Glutamatergic neuron (in vitro differentiated cells): Measurements from ENCODE around the gene FPGT. TPM values are rescaled to one million over a fixed set of nuclear protein-coding genes. Genes with fewer than 3 reads are reported as not detected.

Source experiments
- DNase-seq: peaks from one replicate; pipeline ENCODE4 v3.0.0; 2022
- H3K27ac Mint-ChIP-seq: one replicate; pipeline ENCODE4 v1.8.0; 2020; ENCODE audit warnings: mild to moderate bottlenecking, mixed read lengths, inconsistent platforms; ENCODE audit not compliant: unreplicated experiment
- H3K27me3 Mint-ChIP-seq: one replicate; pipeline ENCODE4 v1.8.0; 2020; ENCODE audit warnings: mild to moderate bottlenecking, moderate library complexity, mixed read lengths, inconsistent platforms; ENCODE audit not compliant: unreplicated experiment
- H3K36me3 Mint-ChIP-seq: one replicate; pipeline ENCODE4 v1.8.0; 2020; ENCODE audit warnings: mild to moderate bottlenecking, mixed read lengths, inconsistent platforms; ENCODE audit not compliant: unreplicated experiment
- H3K4me1 Mint-ChIP-seq: one replicate; pipeline ENCODE4 v1.8.0; 2020; ENCODE audit warnings: mild to moderate bottlenecking, low read depth, mixed read lengths, inconsistent platforms; ENCODE audit not compliant: unreplicated experiment
- H3K4me3 Mint-ChIP-seq: one replicate; pipeline ENCODE4 v1.8.0; 2020; ENCODE audit warnings: mild to moderate bottlenecking, mixed read lengths, inconsistent platforms; ENCODE audit not compliant: unreplicated experiment
- H3K9me3 Mint-ChIP-seq: one replicate; pipeline ENCODE4 v1.8.0; 2020; ENCODE audit warnings: mild to moderate bottlenecking, moderate library complexity, mixed read lengths, inconsistent platforms; ENCODE audit not compliant: unreplicated experiment
- total RNA-seq: library from RNA; stranded (reverse); fragmentation: NEBNext Ultra II Directional; extraction: Animal tissue kit (Norgen Biotek cat#: 25700); gene quantifications from one replicate; pipeline ENCODE4 v1.2.1, GENCODE V29; 2021; ENCODE audit not compliant: unreplicated experiment
- TF ChIP-seq, protein P1 (sequence below): fragments of 200-600 bp; sonication (generic); IDR thresholded peaks from one replicate; pipeline ENCODE4 v1.5.0; 2021; ENCODE audit not compliant: partially characterized antibody, unreplicated experiment

The FPGT gene
- total RNA-seq, 1 donor from 2014 or later: 6.4 TPM

DNA sequence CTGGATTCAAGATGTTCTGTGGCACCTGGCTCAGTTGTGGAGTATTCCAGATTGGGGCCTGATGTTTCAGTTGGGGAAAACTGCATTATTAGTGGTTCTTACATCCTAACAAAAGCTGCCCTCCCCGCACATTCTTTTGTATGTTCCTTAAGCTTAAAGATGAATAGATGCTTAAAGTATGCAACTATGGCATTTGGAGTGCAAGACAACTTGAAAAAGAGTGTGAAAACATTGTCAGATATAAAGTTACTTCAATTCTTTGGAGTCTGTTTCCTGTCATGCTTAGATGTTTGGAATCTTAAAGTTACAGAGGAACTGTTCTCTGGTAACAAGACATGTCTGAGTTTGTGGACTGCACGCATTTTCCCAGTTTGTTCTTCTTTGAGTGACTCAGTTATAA, 7.2 kb downstream of the FPGT start:
- Mint-ChIP-seq H3K4me1 (no peaks in the 10 kb centered on the region), H3K9me3 (no peaks in the 10 kb centered on the region), H3K27ac (no peak overlapping the region), H3K4me3 (no peak overlapping the region), H3K27me3 (peaks cover 2% of the 10 kb centered on the region), H3K36me3 (no peaks in the 10 kb centered on the region)
- TF ChIP-seq, protein P1, sequence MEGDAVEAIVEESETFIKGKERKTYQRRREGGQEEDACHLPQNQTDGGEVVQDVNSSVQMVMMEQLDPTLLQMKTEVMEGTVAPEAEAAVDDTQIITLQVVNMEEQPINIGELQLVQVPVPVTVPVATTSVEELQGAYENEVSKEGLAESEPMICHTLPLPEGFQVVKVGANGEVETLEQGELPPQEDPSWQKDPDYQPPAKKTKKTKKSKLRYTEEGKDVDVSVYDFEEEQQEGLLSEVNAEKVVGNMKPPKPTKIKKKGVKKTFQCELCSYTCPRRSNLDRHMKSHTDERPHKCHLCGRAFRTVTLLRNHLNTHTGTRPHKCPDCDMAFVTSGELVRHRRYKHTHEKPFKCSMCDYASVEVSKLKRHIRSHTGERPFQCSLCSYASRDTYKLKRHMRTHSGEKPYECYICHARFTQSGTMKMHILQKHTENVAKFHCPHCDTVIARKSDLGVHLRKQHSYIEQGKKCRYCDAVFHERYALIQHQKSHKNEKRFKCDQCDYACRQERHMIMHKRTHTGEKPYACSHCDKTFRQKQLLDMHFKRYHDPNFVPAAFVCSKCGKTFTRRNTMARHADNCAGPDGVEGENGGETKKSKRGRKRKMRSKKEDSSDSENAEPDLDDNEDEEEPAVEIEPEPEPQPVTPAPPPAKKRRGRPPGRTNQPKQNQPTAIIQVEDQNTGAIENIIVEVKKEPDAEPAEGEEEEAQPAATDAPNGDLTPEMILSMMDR: no peak
- no peak for DNase-seq

DNA sequence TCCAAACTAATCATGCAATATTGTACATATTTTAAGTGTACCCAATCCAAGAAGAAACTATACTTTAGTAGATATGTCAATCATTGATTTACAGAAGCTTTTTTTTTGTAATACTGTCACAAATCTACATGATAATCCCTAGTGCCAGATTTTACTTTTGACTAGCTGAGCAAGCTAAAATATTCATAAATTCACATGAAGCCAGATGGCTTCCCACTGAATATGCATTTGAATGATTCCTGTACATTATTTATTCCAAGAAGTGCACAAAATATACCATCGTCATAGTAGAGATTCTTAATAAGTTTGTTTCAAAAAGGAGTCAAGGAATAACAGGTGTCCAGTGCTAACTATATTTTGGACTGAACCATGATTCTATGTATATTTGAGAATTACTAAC, 17.2 kb downstream of the FPGT start:
- no peak for DNase-seq
- no peak overlapping the region for H3K27ac Mint-ChIP-seq
- H3K9me3 Mint-ChIP-seq: no peaks in the 10 kb centered on the region
- TF ChIP-seq, protein P1: no peak
- no peak overlapping the region for H3K4me3 Mint-ChIP-seq
- no peaks in the 10 kb centered on the region for H3K36me3 Mint-ChIP-seq
- H3K27me3 Mint-ChIP-seq: no peaks in the 10 kb centered on the region
- no peaks in the 10 kb centered on the region for H3K4me1 Mint-ChIP-seq

GRCh38 chr1:74222701-74223100, 24.7 kb downstream of the FPGT start:
- TF ChIP-seq, protein P1: no peak
- H3K27ac Mint-ChIP-seq: no peak overlapping the region
- no peak overlapping the region for H3K4me3 Mint-ChIP-seq
- no peaks in the 10 kb centered on the region for H3K36me3 Mint-ChIP-seq
- H3K27me3 Mint-ChIP-seq: peaks cover 2% of the 10 kb centered on the region
- H3K9me3 Mint-ChIP-seq: no peaks in the 10 kb centered on the region
- no peaks in the 10 kb centered on the region for H3K4me1 Mint-ChIP-seq
- DNase-seq: no peak

GRCh38 chr1:74223453-74223852, 25.4 kb downstream of the FPGT start:
- H3K9me3 Mint-ChIP-seq: no peaks in the 10 kb centered on the region
- H3K27ac Mint-ChIP-seq: no peak overlapping the region
- no peak for DNase-seq
- H3K4me3 Mint-ChIP-seq: no peak overlapping the region
- no peaks in the 10 kb centered on the region for H3K36me3 Mint-ChIP-seq
- H3K27me3 Mint-ChIP-seq: peaks cover 2% of the 10 kb centered on the region
- TF ChIP-seq, protein P1: no peak
- H3K4me1 Mint-ChIP-seq: no peaks in the 10 kb centered on the region

DNA sequence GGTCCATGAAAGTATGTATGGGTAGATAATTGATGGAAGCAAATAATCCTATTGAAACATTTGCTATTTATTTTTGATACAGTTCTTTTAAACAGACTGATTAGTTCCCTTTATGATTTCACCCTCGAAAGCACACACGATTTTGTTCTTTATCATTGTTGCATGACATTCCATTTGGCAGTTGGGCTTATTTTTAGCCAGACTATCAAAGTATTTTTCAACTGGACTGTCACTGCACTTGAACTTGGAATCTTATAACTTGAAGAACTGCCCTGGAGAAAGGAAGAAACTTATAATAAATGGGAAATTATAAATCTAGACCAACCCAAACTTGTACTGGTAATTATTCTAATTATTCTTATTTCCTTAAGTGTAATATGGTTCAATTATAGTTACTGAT, 37.1 kb downstream of the FPGT start, which contains the start of gene TNNI3K:
TSS of gene TNNI3K (plus strand) at position 235 of the 400 bp plus-strand sequence. CDS start at position 300, 65 bp downstream.
- no peaks in the 10 kb centered on the region for H3K9me3 Mint-ChIP-seq
- no peaks in the 10 kb centered on the region for H3K4me1 Mint-ChIP-seq
- no peak within 1 kb of the TSS for H3K4me3 Mint-ChIP-seq
- H3K36me3 Mint-ChIP-seq: no peaks in the 10 kb centered on the region
- no peaks in the 10 kb centered on the region for H3K27me3 Mint-ChIP-seq
- no peak within 1 kb of the TSS for H3K27ac Mint-ChIP-seq
- TF ChIP-seq, protein P1: no peak
- DNase-seq: no peak
